ENCODE data around the gene LRRC58. TPM values are rescaled to one million over a fixed set of nuclear protein-coding genes. Genes with fewer than 3 reads are reported as not detected.

LRRC58 gene
- total and polyA plus RNA-seq, 2 of the 13 experiments (the other 11 are each of a cell fraction or from before 2014, with no cell fraction given) = 9.7 to 17.3 TPM

DNA sequence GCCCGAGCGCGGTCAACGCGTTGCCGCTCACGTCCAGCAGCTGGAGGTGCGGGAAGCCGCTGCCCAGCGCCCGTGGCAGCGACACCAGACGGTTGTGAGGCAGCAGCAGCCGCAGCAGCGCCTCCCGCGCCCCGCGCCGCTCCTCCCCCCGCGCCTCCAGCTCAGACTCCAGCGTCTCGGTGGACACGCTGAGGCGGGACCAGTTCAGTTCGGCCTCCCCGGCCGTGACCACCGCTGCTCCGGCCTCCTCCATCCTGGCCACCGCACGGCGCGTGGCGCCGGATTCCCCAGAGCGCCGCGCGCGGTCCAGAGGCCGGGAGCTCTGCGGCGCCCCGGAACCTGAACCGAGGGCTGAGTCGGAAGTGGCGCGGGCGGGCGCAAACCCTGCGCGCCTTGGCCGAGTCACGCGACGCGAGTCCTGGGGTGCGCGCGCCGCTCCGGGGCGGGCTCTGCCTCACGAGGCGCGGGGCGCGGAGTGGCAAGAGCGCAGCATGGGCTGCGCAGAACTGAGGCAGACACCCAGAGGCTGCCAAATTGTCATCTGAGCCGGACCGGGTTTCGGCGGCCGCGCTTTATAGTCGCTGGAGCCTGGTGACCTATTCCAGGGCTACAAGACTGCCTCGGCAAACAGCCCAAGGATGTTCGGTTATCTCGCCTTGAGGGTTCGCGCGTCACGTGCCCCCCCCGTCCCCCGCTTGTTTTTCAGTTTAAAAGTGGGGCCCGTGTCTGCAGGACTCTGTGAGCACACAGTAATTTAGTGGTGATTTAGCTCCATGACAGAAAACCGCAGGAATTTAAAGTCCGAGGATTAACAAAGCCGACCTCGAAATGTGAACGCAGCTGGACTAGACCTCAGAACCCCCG, at the start of gene LRRC58 (continued):
- TF ChIP-seq SMAD1 (CRISPR knock-in tag; IDR thresholded peaks at IDR 0.05; ENCODE audit: borderline replicate concordance, low read depth) (peak; percentile 61), RARA (CRISPR knock-in tag; IDR thresholded peaks at IDR 0.05) (peak; percentile 35; the same call in 1 of the 2 replicates), ZFP62 (CRISPR knock-in tag; IDR thresholded peaks at IDR 0.05) (no peak), NFKB2 (CRISPR knock-in tag; IDR thresholded peaks at IDR 0.05; ENCODE audit: borderline replicate concordance) (peak; percentile 98; the same call in 1 of the 2 replicates), ZBTB7A (CRISPR knock-in tag; IDR thresholded peaks at IDR 0.05) (0 out of 2 replicates have a peak, but pooled peaks have one; percentile 27), SAFB2 (CRISPR knock-in tag; IDR thresholded peaks at IDR 0.05; ENCODE audit: borderline replicate concordance, low read depth) (peak; percentile 64; the same call in 1 of the 2 replicates), TSC22D2 (CRISPR knock-in tag; IDR thresholded peaks at IDR 0.05; ENCODE audit: borderline replicate concordance) (peak; percentile 42; the same call in 1 of the 2 replicates), KLF15 (CRISPR knock-in tag; IDR thresholded peaks at IDR 0.05; ENCODE audit: borderline replicate concordance) (peak; percentile 57; the same call in 1 of the 2 replicates), SALL2 (CRISPR knock-in tag; IDR thresholded peaks at IDR 0.05) (peak; percentile 92; the same call in 1 of the 2 replicates), GATAD1 (CRISPR knock-in tag; IDR thresholded peaks at IDR 0.05) (peak; percentile 78), ZNF230 (CRISPR knock-in tag; IDR thresholded peaks at IDR 0.05) (peak; percentile 80; the same call in 1 of the 2 replicates), ZNF761 (CRISPR knock-in tag; conservative IDR thresholded peaks at IDR 0.05) (peak; percentile 84), MXI1 (IDR thresholded peaks at IDR 0.05; ENCODE audit: borderline replicate concordance, low read depth, low read length) (peak; percentile 64; the same call in 2 of the 3 replicates), TMF1 (CRISPR knock-in tag; IDR thresholded peaks at IDR 0.05; ENCODE audit: low read depth) (no peak), ZNF383 (CRISPR knock-in tag; IDR thresholded peaks at IDR 0.05; ENCODE audit: borderline replicate concordance) (0 out of 2 replicates have a peak, but pooled peaks have one; percentile 37), HNRNPH1 (optimal IDR thresholded peaks at IDR 0.05; ENCODE audit: low read depth, low read length) (no peak), ZNF367 (CRISPR knock-in tag; IDR thresholded peaks at IDR 0.05; ENCODE audit: borderline replicate concordance) (0 out of 2 replicates have a peak, but pooled peaks have one; percentile 67), ELF1 (CRISPR knock-in tag; IDR thresholded peaks at IDR 0.05) (peak; percentile 20; the same call in 1 of the 2 replicates), ZZZ3 (CRISPR knock-in tag; IDR thresholded peaks at IDR 0.05; ENCODE audit: borderline replicate concordance) (peak; percentile 69; the same call in 1 of the 2 replicates), PLRG1 (conservative IDR thresholded peaks at IDR 0.05) (no peak), MIER3 (CRISPR knock-in tag; IDR thresholded peaks at IDR 0.05; ENCODE audit: borderline replicate concordance) (peak; percentile 10; the same call in 1 of the 2 replicates), ZFP36L1 (CRISPR knock-in tag; IDR thresholded peaks at IDR 0.05) (peak; percentile 85; the same call in 1 of the 2 replicates), ATM (IDR thresholded peaks at IDR 0.05; ENCODE audit: borderline replicate concordance) (no peak)
- TF ChIP-seq, protein P1, sequence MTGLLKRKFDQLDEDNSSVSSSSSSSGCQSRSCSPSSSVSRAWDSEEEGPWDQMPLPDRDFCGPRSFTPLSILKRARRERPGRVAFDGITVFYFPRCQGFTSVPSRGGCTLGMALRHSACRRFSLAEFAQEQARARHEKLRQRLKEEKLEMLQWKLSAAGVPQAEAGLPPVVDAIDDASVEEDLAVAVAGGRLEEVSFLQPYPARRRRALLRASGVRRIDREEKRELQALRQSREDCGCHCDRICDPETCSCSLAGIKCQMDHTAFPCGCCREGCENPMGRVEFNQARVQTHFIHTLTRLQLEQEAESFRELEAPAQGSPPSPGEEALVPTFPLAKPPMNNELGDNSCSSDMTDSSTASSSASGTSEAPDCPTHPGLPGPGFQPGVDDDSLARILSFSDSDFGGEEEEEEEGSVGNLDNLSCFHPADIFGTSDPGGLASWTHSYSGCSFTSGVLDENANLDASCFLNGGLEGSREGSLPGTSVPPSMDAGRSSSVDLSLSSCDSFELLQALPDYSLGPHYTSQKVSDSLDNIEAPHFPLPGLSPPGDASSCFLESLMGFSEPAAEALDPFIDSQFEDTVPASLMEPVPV (CRISPR knock-in tag; IDR thresholded peaks at IDR 0.05) = 0 out of 2 replicates have a peak, but pooled peaks have one; percentile 6
- TF ChIP-seq, protein P2, sequence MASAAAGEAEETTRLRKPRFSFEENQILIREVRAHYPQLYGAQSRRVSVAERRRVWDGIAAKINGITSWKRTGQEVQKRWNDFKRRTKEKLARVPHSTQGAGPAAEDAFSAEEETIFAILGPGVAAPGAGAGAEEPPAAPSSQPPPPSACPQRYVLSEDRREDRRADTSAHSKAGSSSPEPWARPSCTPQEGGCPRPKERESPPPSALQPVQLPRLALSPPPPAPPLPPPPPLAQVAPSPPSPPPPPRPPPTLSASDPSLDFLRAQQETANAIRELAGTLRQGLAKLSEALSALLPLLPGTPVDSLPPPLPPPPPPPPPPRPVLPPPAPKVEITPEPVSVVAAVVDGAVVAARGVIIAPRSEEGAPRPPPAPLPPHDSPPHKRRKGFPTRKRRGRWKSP (CRISPR knock-in tag; IDR thresholded peaks at IDR 0.05) = peak; percentile 100
- TF ChIP-seq, protein P3, sequence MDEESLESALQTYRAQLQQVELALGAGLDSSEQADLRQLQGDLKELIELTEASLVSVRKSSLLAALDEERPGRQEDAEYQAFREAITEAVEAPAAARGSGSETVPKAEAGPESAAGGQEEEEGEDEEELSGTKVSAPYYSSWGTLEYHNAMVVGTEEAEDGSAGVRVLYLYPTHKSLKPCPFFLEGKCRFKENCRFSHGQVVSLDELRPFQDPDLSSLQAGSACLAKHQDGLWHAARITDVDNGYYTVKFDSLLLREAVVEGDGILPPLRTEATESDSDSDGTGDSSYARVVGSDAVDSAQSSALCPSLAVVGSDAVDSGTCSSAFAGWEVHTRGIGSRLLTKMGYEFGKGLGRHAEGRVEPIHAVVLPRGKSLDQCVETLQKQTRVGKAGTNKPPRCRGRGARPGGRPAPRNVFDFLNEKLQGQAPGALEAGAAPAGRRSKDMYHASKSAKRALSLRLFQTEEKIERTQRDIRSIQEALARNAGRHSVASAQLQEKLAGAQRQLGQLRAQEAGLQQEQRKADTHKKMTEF (CRISPR knock-in tag; IDR thresholded peaks at IDR 0.05) = peak; percentile 88; the same call in 1 of the 2 replicates

Data from HepG2 (cell line).